Uterus (tissue), 4 donors: ENCODE results near the gene HOXA10. TPM values are rescaled to one million over a fixed set of nuclear protein-coding genes. Genes with fewer than 3 reads are reported as not detected.
A peak's percentile ranks its signal among the peaks of the same experiment; 100 is the strongest.

Source experiments
- DNase-seq, 2 donors: peaks; one replicate each; pipeline ENCODE4 v3.0.0-alpha.2; 2019 to 2020
- H3K27ac ChIP-seq, 2 donors: fragments of 200-600 bp; sonication (generic); 1 replicate in 1 of 2; 2 replicates in 1 of 2; pipeline ENCODE4 v1.5.1; 2016 to 2018
- H3K27me3 ChIP-seq, 2 donors: fragments of 200-600 bp; sonication (generic); one replicate each; pipeline ENCODE4 v1.5.1; 2018 to 2019; ENCODE audit warnings: control low read depth in 1 of 2
- H3K36me3 ChIP-seq, 2 donors: fragments of 200-600 bp; sonication (generic); one replicate each; pipeline ENCODE4 v1.5.1; 2019; ENCODE audit warnings: control low read depth in 1 of 2
- H3K4me1 ChIP-seq, 2 donors: fragments of 200-600 bp; sonication (generic); one replicate each; pipeline ENCODE4 v1.5.1; 2018 to 2019; ENCODE audit warnings: control low read depth in 1 of 2
- H3K4me3 ChIP-seq, 2 donors: fragments of 200-600 bp; sonication (generic); 1 replicate in 1 of 2; 2 replicates in 1 of 2; pipeline ENCODE4 v1.5.1; 2018 to 2019; ENCODE audit warnings: mild to moderate bottlenecking in 1 of 2
- H3K9me3 ChIP-seq, 2 donors: fragments of 200-600 bp; sonication (generic); one replicate each; pipeline ENCODE4 v1.5.1; 2019; ENCODE audit warnings: control low read depth in 1 of 2
- CTCF ChIP-seq, 4 experiments: fragments of 200-600 bp in 2 of 4; fragments of 450-650 bp in 2 of 4; sonication (generic) in 2 of 4; IDR thresholded peaks; one replicate each; pipeline ENCODE4 v1.5.1; 2016 to 2019; ENCODE audit warnings: antibody characterized with exemption in 4 of 4, mild to moderate bottlenecking in 2 of 4, moderate library complexity in 1 of 4
- POLR2A ChIP-seq, 2 donors: fragments of 450-650 bp; IDR thresholded peaks; one replicate each; pipeline ENCODE4 v1.6.1; 2016; ENCODE audit warnings: antibody characterized with exemption in 2 of 2, mild to moderate bottlenecking in 1 of 2, moderate library complexity in 1 of 2
- intact Hi-C: fragments of 100-400 bp; cut with DNase I; formaldehyde crosslinking; loops from one replicate; pipeline ENCODE4 v1.15.1; 2023; ENCODE audit warnings: low total_unique reads
- total RNA-seq, 4 donors: library from RNA; depleted of rRNA in 3 of 4; stranded (reverse); fragments of >200 nt in 3 of 4; gene quantifications; one replicate each; pipeline versions ENCODE4 v1.1.0 to v1.2.4, GENCODE V29; 2014 to 2023
- donor health status: DM: yes; HTN: yes; CAD: no.

Gene HOXA10
- total RNA-seq, 4 donors from 2014 or later = 50.0 to 114 (median 69.0) TPM

- peak overlapping the region; percentile 58 to 66 for H3K4me3 ChIP-seq
- intact Hi-C loops = loop anchor here (5.0 kb wide), 1 partner anchor 1310 kb away; no protein-coding TSS in a partner anchor
- no peaks in the 10 kb centered on the region for H3K9me3 ChIP-seq
- H3K27me3 ChIP-seq = no peaks in the 10 kb centered on the region
- H3K27ac ChIP-seq = peak overlapping the region; percentile 94 to 96
- H3K36me3 ChIP-seq = no peaks in the 10 kb centered on the region
- peak in 1 of 2 donors; percentile 53 for DNase-seq
- no peak for TF ChIP-seq CTCF (IDR thresholded peaks at IDR 0.05)
- no peak for TF ChIP-seq POLR2A (IDR thresholded peaks at IDR 0.05)
- H3K4me1 ChIP-seq = no peaks in the 10 kb centered on the region
Observed at GRCh38 chr7:27166531-27167505, 7.3 kb downstream of the HOXA10 start.

GRCh38 chr7:27165996-27166530 is 8.1 kb downstream of the HOXA10 start:
- no peaks in the 10 kb centered on the region for H3K36me3 ChIP-seq
- peak in 1 of 4 experiments; percentile 11 for TF ChIP-seq CTCF (IDR thresholded peaks at IDR 0.05)
- no peak for TF ChIP-seq POLR2A (IDR thresholded peaks at IDR 0.05)
- H3K4me3 ChIP-seq = peak overlapping the region; percentile 58 to 66
- H3K27me3 ChIP-seq = no peaks in the 10 kb centered on the region
- no peaks in the 10 kb centered on the region for H3K9me3 ChIP-seq
- peak overlapping the region; percentile 94 to 96 for H3K27ac ChIP-seq
- DNase-seq = peak; percentile 43 to 62
- no peaks in the 10 kb centered on the region for H3K4me1 ChIP-seq
- intact Hi-C loops = loop anchor here (5.0 kb wide), 1 partner anchor 1309 kb away; no protein-coding TSS in a partner anchor

DNA sequence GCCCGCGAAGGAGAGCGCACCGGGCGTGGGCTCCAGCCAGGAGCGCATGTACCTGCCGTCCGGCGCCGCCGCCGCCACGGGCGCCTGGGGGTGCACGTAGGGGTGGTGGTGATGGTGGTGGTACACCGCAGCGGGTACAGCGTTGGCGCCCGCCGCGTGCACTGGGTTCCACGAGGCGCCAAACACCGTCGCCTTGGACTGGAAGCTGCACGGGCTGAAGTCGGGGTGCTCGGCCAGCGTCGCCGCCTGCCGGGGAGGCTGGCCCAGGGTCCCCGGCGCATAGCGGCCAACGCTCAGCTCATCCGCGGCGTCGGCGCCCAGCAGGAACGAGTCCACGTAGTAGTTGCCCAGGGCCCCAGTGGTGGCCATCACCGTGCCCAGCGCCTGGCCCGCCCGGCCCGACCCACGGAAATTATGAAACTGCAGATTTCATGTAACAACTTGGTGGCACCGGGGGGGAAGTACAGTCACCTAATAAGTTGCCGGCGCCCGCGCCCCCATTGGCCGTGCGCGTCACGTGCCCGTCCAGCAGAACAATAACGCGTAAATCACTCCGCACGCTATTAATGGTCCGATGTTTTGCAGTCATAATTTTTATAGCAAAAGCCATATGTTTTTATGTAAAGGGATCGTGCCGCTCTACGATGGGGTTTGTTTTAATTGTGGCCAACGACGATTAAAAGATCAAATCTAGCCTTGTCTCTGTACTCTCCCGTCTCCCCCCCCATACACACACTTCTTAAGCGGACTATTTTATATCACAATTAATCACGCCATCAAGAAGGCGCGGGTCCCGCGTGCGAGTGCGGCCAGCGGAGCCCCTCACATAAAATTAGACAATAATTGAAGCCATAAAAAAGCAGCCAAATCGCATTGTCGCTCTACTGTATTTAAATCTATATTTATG is 8.8 kb downstream of the HOXA10 start, which contains the start of gene HOXA9:
TSS of gene HOXA9 (minus strand) at position 449 of the 907 bp plus-strand sequence. CDS start at position 369, 80 bp downstream.
- TF ChIP-seq CTCF (IDR thresholded peaks at IDR 0.05) (peak in 2 of 4 experiments; percentile 10 to 29), POLR2A (IDR thresholded peaks at IDR 0.05) (peak; percentile 55 to 73)
- peak within 1 kb of the TSS; percentile 58 to 66 for H3K4me3 ChIP-seq
- no peaks in the 10 kb centered on the region for H3K9me3 ChIP-seq
- H3K27me3 ChIP-seq = no peaks in the 10 kb centered on the region
- intact Hi-C loops = loop anchor here (5.0 kb wide), 1 partner anchor 1308 kb away; no protein-coding TSS in a partner anchor
- peak within 1 kb of the TSS; percentile 94 to 96 for H3K27ac ChIP-seq
- no peaks in the 10 kb centered on the region for H3K4me1 ChIP-seq
- peak; percentile 83 to 93 for DNase-seq
- no peaks in the 10 kb centered on the region for H3K36me3 ChIP-seq

- H3K4me1 ChIP-seq = no peaks in the 10 kb centered on the region
- DNase-seq = peak in 1 of 2 donors; percentile 54
Observed at GRCh38 chr7:27164367-27165088, 9.6 kb downstream of the HOXA10 start.

More at GRCh38 chr7:27164367-27165088, 9.6 kb downstream of the HOXA10 start:
- Histone ChIP-seq H3K27me3 (no peaks in the 10 kb centered on the region), H3K36me3 (no peaks in the 10 kb centered on the region), H3K9me3 (no peaks in the 10 kb centered on the region), H3K4me3 (peak overlapping the region; percentile 58 to 66), H3K27ac (peak overlapping the region; percentile 94 to 96)
- TF ChIP-seq CTCF (IDR thresholded peaks at IDR 0.05) (no peak), POLR2A (IDR thresholded peaks at IDR 0.05) (no peak)
- intact Hi-C loops = loop anchor here (5.0 kb wide), 2 partner anchors 307 to 1307 kb away; no protein-coding TSS in a partner anchor
